Ishikawa (cell line): ENCODE data around the gene CDC25C.

Experiments used
- CEBPB ChIP-seq: IDR thresholded peaks from 2 replicates; pipeline ENCODE4 v1.6.1; 2012
- CREB1 ChIP-seq: IDR thresholded peaks from 2 replicates; pipeline ENCODE4 v1.6.1; 2012; ENCODE audit warnings: low read depth
- EGR1 ChIP-seq: IDR thresholded peaks from 2 replicates; pipeline ENCODE4 v1.6.1; 2012
- EP300 ChIP-seq: IDR thresholded peaks from 2 replicates; pipeline ENCODE4 v1.6.1; 2012; ENCODE audit warnings: borderline replicate concordance
- FOXM1 ChIP-seq: IDR thresholded peaks from 2 replicates; pipeline ENCODE4 v1.6.1; 2012; ENCODE audit warnings: low read depth, borderline replicate concordance
- NFIC ChIP-seq: IDR thresholded peaks from 2 replicates; pipeline ENCODE4 v1.6.1; 2012
- RAD21 ChIP-seq: IDR thresholded peaks from 2 replicates; pipeline ENCODE4 v1.6.1; 2012; ENCODE audit warnings: low read depth
- TAF1 ChIP-seq: IDR thresholded peaks from 2 replicates; pipeline ENCODE4 v1.6.1; 2012; ENCODE audit warnings: low read depth, mild to moderate bottlenecking
- TCF12 ChIP-seq: IDR thresholded peaks from 2 replicates; pipeline ENCODE4 v1.6.1; 2012; ENCODE audit warnings: low read depth
- TEAD4 ChIP-seq: IDR thresholded peaks from 2 replicates; pipeline ENCODE4 v1.6.1; 2012
- YY1 ChIP-seq: IDR thresholded peaks from 2 replicates; pipeline ENCODE4 v1.6.1; 2012; ENCODE audit warnings: low read depth
- ZBTB7A ChIP-seq: IDR thresholded peaks from 2 replicates; pipeline ENCODE4 v1.6.1; 2012; ENCODE audit warnings: low read depth
- TF ChIP-seq, protein P1 (sequence below): IDR thresholded peaks from 2 replicates; pipeline ENCODE4 v1.6.1; 2012; ENCODE audit warnings: low read depth, mild to moderate bottlenecking
- TF ChIP-seq, protein P2 (sequence below): IDR thresholded peaks from 2 replicates; pipeline ENCODE4 v1.6.1; 2012
- TF ChIP-seq, protein P3 (sequence below): IDR thresholded peaks from 2 replicates; pipeline ENCODE4 v1.6.1; 2012

CDC25C gene

DNA sequence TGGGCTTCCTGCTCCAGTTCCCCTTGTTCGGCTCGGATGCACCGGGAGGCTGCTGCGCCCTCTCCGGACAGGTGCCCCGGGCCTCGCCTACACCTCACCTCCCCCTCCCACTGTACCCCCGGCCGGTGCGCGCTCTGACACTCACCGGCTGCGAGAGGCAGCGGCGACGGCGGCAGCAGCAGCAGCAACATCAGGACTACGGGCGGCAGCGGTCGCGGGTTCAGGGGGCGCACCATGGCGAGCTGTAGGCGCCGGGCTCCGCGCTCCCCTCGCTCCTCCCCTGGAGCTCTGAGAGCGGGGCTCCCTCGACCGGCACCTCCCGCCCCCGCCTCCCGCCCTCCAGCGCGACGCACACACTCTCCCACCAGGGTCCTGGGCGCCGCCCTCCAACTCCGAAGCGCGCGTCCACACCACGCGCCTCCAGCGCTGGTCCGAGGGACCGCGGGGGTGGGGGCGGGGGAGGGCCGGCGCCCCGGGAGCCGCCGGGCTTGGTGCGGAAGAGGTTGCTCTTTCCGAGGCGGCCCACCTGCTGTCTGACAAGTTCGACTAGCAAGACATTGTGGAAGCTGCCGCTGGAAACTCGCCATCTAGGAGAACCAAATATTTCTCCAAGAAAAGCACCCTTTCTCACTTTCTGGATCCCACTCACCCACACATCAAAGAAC, 57.3 kb downstream of the CDC25C start, which contains the start of gene GFRA3:
Gene GFRA3 (minus strand): TSS at position 433 of the 665 bp plus-strand sequence. CDS start 197 bp downstream, at position 236.
- TF ChIP-seq CEBPB (no peak), NFIC (peak; percentile 5; the same call in 1 of the 2 replicates), ZBTB7A (peak; percentile 77; the same call in 1 of the 2 replicates), CREB1 (no peak)
- TF ChIP-seq, protein P1, sequence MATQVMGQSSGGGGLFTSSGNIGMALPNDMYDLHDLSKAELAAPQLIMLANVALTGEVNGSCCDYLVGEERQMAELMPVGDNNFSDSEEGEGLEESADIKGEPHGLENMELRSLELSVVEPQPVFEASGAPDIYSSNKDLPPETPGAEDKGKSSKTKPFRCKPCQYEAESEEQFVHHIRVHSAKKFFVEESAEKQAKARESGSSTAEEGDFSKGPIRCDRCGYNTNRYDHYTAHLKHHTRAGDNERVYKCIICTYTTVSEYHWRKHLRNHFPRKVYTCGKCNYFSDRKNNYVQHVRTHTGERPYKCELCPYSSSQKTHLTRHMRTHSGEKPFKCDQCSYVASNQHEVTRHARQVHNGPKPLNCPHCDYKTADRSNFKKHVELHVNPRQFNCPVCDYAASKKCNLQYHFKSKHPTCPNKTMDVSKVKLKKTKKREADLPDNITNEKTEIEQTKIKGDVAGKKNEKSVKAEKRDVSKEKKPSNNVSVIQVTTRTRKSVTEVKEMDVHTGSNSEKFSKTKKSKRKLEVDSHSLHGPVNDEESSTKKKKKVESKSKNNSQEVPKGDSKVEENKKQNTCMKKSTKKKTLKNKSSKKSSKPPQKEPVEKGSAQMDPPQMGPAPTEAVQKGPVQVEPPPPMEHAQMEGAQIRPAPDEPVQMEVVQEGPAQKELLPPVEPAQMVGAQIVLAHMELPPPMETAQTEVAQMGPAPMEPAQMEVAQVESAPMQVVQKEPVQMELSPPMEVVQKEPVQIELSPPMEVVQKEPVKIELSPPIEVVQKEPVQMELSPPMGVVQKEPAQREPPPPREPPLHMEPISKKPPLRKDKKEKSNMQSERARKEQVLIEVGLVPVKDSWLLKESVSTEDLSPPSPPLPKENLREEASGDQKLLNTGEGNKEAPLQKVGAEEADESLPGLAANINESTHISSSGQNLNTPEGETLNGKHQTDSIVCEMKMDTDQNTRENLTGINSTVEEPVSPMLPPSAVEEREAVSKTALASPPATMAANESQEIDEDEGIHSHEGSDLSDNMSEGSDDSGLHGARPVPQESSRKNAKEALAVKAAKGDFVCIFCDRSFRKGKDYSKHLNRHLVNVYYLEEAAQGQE = no peak
- TF ChIP-seq, protein P2, sequence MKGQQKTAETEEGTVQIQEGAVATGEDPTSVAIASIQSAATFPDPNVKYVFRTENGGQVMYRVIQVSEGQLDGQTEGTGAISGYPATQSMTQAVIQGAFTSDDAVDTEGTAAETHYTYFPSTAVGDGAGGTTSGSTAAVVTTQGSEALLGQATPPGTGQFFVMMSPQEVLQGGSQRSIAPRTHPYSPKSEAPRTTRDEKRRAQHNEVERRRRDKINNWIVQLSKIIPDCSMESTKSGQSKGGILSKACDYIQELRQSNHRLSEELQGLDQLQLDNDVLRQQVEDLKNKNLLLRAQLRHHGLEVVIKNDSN = no peak
- TF ChIP-seq, protein P3, sequence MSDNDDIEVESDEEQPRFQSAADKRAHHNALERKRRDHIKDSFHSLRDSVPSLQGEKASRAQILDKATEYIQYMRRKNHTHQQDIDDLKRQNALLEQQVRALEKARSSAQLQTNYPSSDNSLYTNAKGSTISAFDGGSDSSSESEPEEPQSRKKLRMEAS = no peak

DNA sequence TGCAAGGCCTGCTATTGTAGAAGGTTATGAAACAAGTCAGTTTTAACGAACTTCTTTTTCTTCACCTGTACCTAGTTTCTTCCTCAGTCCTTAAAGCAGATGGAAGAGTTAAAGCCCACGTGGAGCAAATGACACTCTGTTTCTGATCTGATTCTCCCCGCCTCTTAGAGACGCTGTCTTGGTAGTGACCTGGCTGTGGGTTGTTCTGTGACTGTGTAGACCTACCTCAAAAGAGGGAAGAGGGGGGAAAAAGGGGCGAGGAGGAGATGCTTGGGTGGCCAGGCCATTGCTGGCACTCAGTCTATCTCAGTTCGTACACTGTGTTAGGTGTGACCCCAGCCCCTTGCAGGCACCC, 57.8 kb downstream of the CDC25C start:
- TF ChIP-seq, protein P2 = no peak
- TF ChIP-seq TCF12 = 0 out of 2 replicates have a peak, but pooled peaks have one; percentile 11

DNA sequence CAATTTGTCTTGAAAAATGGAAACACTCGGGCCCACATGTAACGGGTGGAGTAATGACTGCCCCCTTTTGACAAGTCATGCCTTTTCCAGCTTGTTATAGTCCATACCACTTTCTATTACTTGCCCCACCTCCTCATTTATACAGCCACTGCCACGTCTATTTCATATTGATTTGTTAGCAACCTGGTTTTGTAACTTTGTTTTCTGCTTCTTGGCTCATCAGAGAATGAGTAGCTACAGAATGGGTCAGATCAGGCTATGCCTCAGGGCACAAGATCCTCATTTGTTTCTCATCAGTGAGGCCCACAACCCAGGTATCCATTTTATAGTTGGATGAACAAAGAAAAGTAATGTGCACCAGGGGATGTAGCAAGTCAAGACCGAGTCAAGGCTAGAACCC, 58.9 kb downstream of the CDC25C start:
- no peak for TF ChIP-seq FOXM1
- no peak for TF ChIP-seq CEBPB
- no peak for TF ChIP-seq TCF12
- no peak for TF ChIP-seq ZBTB7A
- no peak for TF ChIP-seq TAF1
- TF ChIP-seq NFIC = no peak
- no peak for TF ChIP-seq YY1
- TF ChIP-seq, protein P1 = no peak
- no peak for TF ChIP-seq CREB1
- no peak for TF ChIP-seq EGR1
- no peak for TF ChIP-seq TEAD4
- TF ChIP-seq RAD21 = no peak
- no peak for TF ChIP-seq EP300
- TF ChIP-seq, protein P3 = no peak

DNA sequence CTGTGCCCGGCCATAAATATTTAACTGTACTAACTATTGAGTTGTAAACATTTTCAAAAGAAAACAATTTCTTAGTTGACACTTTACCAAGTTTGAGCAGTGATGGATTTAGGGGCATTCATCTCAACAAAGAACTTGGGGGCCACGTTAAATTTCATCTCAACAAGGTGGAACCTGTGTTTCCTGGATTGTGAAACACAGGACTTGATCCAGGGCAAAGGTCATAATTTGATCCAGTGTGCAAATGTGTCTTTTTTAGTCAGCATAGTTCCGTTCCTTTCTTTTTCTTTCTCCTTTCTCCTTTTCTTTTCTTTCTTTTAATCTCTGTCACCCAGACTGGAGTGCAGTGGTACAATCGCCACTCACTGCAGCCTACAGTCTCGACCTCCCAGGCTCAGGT, 60.3 kb downstream of the CDC25C start:
- no peak for TF ChIP-seq TAF1
- TF ChIP-seq ZBTB7A = no peak
- TF ChIP-seq EP300 = no peak
- no peak for TF ChIP-seq CREB1
- TF ChIP-seq TCF12 = no peak
- TF ChIP-seq, protein P3 = no peak
- TF ChIP-seq TEAD4 = no peak
- TF ChIP-seq YY1 = no peak

DNA sequence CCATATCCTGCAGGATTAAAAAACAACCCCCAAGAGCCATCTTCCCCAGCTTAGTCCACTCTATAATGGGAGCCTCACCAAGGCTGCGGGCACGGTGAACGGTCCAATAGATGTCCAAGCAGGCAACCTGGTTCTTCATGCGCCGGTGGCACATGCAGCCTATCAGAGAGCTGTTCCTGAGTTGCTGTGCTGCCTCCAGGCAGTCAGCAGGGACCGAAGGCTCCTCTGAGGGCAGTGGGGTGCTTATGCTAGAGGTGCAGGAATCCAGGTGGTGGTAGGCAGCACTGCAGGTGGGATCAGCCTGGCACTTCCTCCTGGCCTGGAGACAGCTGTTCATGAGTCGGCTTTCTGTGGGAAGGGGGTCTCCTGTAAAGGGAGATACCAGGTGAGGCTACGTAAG, 67.4 kb downstream of the CDC25C start:
- TF ChIP-seq, protein P3 = no peak

DNA sequence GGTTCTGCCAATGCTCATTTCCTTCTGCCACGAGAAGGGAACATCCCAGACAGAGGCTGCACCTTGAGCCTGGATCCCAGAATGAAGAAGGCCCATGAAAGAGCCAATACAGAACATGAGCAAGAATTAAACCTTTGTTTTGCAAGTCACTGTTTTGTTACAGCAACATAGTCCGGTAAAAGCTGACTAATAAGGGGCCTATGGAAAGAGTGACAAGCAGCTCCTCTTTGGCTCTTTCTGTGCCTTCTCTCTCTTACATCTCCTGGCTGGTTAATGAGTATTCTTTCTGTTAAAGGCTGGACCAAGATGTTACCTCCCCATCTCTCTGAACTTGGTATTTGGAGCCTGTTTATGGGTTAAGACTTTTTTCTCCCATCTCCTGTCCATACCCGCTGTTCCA, 68.0 kb downstream of the CDC25C start:
- TF ChIP-seq, protein P2 = no peak
- TF ChIP-seq YY1 (no peak), TCF12 (no peak), CREB1 (no peak)
